Coronary artery (tissue), 2 donors: ENCODE data around the gene CLDN19.

Experiments
- DNase-seq: peaks from one replicate; pipeline ENCODE4 v3.0.0-alpha.2; 2017; ENCODE audit warnings: low spot score
- H3K27ac ChIP-seq, 2 donors: fragments of 200-600 bp; sonication (generic); one replicate each; pipeline ENCODE4 v1.5.1; 2016 to 2019
- H3K4me3 ChIP-seq: fragments of 200-600 bp; sonication (generic); 2 replicates; pipeline ENCODE4 v1.5.1; 2016; ENCODE audit warnings: mild to moderate bottlenecking, moderate library complexity
- TF ChIP-seq, protein P1 (sequence below): fragments of 200-600 bp; sonication (generic); IDR thresholded peaks from one replicate; pipeline ENCODE4 v1.5.1; 2019; ENCODE audit warnings: antibody characterized with exemption

The CLDN19 gene

DNA sequence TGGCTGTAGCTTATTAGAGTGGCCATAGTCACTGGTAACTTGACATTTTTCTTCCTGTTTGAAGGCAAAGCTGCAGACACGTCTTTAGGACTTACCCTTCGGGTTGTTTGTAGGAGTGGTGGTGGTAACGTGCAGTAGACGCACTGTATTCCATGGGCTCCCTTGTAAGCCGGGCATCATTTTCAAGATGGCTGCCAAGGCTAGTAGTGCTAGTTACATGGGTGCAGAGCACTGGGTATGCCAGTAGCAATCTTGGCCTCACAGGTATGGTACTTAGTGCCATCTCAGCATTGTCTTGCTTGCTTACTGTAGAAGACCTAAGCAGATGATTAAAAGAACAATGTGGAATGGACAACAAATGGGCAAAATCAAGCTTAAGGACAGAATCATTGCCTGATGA lies 55.9 kb downstream of the CLDN19 start:
- no peak overlapping the region for H3K27ac ChIP-seq
- TF ChIP-seq, protein P1, sequence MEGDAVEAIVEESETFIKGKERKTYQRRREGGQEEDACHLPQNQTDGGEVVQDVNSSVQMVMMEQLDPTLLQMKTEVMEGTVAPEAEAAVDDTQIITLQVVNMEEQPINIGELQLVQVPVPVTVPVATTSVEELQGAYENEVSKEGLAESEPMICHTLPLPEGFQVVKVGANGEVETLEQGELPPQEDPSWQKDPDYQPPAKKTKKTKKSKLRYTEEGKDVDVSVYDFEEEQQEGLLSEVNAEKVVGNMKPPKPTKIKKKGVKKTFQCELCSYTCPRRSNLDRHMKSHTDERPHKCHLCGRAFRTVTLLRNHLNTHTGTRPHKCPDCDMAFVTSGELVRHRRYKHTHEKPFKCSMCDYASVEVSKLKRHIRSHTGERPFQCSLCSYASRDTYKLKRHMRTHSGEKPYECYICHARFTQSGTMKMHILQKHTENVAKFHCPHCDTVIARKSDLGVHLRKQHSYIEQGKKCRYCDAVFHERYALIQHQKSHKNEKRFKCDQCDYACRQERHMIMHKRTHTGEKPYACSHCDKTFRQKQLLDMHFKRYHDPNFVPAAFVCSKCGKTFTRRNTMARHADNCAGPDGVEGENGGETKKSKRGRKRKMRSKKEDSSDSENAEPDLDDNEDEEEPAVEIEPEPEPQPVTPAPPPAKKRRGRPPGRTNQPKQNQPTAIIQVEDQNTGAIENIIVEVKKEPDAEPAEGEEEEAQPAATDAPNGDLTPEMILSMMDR: no peak

More for the DNA sequence above, 55.9 kb downstream of the CLDN19 start:
- no peak for DNase-seq
- peak overlapping the region; percentile 99 for H3K4me3 ChIP-seq
